ENCODE results near the gene KRT82.
"Not testable (repeated sequence)": the region's sequence is repeated elsewhere in the genome, so short reads cannot be mapped to it uniquely, and the experiment has no call there.

The KRT82 gene

DNA sequence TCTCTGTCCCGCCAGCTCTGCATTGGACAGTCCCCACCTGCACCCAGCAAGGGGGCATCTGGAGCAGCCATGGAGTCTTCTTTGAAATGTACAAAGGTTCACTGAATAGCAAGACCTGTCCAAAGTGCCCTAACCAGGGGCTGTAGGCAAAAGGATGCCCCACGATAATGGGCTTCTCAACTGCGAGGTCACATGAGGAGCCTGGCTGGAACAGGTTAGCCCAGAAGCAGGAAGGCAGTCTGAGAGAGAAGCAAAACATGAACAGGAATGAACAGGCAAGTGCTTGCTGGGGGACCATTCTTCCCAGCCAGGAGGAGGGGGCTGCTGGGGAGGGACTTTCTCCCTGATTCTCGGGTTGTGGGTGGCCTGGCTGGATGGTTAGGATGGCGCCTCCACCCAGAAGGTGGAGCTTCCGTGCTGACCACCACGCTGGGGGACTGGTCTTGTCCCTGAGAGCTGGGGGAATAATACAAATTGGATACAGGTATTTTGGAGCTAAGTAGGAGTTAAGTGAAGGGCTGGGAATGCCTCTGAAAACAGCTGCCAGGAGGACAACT is 46.0 kb downstream of the KRT82 start:
- DNase-seq (ENCODE audit: low read depth): no peak

DNA sequence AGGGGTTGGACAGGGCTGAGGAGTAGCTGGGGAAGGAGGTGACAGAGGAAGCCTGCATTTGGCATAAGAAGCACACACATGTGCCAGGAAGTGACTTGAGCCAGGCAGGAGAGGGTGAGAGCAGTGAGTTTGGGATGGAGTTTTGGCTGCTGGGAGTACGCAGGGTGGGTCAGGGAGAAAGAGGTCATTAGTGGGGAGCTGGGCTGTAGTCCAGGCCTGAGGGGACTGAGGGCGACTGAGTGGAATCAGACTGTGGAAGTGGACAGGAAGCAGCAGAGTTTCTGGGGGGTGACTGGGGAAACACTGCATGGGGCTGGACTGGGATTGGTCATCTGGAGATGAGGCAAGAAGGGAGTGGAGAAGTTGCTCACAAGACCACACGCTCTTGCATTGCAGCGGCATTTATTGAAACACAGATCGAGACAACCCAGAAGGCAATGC is 46.5 kb downstream of the KRT82 start:
- DNase-seq (ENCODE audit: low read depth): no peak

DNA sequence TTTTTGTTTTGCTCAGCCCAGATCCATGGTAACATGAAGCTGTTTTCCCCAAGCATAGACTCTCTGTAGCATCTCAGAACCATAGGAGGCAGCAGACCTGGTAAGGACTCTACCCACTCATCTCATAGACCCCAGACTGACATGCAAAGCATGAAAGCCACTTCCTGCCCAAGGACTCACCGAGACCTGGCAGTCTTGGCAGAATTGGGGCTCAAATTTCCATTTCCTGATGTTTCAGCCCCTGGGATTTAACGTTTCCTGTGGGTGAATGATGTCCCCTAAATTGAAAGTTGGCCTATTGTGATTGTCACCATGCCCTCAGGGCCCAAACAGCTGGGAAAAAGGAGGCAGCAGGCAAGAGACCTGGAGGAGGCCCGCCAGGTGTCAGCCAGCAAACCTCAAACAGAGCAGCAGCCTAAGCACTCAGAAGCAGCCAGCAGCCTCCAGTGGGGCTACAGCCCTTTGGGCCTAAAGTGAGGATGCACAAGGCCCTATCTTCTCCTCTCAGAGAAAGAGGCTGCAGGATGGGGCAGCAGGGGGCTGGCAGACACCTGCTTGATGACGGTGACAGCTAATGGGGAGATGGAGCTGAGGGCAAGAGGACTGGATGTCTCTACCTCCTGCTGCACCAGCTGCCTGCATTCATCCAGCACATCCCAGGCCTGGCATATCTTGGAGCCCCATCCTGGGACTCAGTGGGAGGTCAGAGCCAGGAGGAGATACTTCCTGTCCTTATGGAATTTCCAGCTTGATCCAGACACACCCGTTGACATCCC is 47.4 kb downstream of the KRT82 start:
- DNase-seq (ENCODE audit: low read depth): no peak

DNA sequence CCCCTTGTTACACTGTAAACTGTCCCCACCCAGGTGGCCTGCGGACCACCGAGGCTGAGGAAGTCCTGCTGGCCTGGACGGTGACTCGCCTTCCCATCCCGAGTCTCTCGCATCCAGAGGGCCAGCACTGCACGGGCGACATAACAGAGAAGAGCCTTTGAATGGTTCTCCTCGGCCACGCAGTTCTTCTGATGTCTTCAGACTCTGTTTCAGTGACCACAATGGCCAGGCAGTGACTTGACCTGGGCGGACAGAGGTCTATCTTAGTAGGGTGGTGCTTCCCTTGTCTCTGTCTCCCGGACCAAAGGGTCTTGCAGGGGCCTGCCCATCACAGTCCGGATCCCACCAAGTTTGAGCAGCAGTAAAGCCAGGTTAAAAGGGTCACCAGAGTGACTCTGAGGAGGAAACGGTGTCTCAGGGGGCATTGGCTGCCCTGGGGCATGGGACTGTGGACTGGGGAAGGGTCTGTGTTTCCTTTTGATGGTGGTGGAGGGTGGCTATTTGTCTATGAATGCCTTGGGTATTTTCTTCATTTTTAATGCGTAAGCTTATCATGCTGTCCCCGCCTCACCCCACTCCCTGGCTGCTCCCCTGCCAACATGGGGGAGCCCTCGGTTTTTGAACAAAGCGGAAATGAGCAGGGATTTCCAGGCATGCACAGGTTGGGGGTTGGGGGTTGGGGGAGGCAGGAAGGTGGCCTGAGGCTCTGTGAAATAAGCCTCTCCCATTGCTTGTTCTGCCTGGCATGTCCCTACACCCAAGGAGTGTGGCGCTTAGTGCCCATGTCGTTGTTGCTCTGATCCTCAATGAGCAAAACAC is 49.2 kb downstream of the KRT82 start:
- no peak for DNase-seq (ENCODE audit: low read depth)

DNA sequence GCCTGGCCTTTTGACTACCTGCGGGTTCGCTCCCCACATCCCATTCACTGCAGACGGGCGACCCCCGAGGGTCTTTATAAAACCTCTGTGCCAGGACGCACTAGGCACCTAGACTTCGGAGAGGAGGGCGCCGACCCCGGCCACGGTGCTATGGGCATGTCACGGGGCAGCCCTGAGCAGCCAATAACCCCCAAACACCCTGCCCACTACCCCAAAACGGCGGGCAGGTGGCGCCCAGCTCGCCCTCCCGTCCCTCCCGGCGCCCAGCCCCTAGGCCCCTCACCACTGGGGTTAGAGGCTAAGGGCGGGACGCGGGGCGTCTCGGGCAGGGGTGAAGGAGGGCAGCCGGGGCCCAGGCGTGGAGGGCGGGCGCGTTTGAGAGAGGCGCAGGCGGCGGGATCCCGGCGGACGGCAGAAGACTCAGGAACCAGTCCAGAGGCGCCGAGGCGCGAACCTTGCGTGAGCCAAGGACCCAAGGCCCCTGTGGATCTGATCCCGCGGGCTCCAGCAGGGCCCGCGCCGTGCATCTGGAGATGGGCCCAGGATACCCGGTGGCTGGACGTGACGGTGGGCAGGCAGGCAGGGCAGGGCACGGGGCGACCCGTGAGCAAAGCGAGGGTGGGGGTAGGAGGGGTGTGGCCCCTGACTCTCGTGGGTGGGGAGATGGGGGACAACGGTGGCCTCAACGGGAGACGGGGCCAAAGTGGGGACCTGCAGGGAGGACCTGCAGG is 49.9 kb downstream of the KRT82 start:
- DNase-seq (ENCODE audit: low read depth): no peak

DNA sequence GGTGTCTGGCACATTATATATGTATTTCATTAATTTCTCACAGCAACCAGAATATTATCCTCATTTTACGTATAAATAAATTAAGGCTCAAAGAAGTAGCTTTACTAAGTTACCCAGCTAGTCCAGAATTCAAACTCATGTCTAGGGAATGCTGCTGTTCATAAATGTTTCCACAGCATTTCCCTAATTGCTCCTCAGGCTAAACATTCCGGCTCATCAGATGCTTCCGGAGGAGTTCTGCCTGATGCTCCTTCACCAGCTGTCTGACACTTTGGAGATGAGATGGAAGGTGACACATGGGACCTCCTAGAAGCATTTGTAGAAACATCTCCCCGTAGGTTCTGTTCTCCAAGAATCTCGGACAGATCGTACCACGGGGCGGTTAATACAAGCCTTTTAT is 51.0 kb downstream of the KRT82 start:
- DNase-seq (ENCODE audit: low read depth): no peak

DNA sequence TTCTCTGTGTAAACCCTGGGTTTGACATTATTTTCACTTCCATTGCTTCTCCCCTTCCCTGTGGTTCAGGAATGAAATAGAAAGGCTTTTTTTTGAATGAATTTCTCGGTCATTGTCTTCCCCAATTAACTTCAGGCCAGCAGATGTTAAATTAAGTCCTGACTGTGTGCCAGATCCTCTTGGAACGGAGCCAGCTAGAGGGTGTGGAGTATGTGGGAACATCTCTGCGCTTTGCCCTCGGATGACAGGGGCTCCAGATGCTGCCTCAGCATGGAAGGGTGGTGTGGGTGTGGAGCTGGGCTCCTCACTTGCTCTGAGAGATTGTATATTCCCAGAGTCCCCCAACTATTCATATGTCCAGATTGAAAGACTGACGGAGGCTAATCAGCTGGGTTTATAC is 51.9 kb downstream of the KRT82 start:
- DNase-seq (ENCODE audit: low read depth): no peak

DNA sequence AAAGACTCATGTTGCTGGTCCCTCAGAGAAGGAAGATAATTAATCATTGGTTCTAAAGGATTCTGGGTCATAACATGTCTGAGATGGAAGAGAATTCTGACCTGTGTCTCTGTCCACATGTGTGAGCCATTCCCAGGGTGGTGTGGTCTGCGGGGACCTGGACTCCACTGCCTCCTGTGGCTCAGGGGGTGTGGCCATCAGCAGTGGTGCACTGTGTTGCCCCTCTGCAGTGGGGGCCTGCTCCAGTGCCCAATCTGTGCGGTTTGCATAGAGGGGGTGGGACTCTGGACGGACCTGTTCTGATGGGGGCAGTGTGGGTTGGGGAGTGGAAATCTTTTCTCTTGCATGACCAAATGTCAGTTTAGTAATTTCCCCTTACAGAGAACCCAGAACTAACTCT is 52.4 kb downstream of the KRT82 start:
- no peak for DNase-seq (ENCODE audit: low read depth)

DNA sequence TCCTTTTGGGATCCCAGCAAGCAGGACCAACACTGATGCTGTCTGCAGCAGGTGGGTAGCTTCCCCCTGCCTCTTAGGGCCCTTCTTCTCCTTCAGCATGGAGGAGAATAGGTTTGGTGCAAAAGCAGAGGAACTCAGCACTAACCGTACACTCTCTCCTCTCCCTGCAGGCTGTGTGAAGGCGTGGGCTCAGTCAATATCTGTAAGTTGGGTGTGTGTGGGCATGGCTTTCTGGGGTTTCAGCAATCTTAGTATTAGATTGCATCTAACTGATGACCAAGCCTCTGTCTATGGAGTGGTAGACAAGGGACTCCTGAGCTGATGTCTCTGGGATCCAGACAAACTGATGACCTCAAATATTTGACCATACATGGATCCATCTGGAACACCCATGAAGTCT is 53.2 kb downstream of the KRT82 start:
- no peak for DNase-seq (ENCODE audit: low read depth)

DNA sequence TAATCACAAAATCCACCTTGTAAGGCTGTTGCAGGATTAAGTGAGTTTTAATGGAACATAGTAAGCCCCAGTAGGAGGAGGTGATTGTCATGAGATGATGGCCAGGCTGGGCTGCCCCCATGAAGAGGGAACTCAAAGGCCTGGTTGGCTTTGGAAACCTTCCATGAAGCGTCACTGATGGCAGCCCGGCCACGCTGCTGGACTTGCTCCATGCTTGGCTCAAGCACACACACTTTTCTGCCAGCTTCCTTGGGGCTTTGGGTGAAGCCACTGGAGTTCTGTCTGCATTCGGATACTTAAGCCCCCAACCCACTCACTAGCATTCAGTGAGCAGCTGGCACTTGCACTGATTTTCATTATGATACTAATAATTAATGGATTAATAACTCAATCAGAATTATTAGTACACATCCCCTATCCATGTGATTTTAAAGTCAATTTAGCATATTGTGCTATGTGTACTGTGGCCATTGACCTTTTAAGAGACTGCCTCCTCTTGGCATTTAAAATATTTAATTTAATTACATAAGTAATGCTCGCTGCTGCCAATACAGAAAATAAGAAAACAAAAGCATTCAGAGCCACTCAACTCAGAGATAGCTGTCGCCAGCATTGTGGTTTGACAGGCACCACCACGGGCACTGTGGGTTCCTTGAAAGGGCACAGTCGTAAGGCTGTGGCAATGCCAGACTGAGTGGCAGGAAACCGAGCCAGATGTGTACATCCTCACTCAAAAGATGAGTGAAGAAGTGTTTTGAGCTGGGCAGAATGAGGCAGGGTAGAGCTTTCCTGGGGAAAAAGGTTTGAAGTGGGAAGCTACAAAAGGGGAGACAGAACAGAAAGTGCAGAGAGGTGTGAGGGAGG is 54.7 kb downstream of the KRT82 start:
- no peak for DNase-seq (ENCODE audit: low read depth)

DNA sequence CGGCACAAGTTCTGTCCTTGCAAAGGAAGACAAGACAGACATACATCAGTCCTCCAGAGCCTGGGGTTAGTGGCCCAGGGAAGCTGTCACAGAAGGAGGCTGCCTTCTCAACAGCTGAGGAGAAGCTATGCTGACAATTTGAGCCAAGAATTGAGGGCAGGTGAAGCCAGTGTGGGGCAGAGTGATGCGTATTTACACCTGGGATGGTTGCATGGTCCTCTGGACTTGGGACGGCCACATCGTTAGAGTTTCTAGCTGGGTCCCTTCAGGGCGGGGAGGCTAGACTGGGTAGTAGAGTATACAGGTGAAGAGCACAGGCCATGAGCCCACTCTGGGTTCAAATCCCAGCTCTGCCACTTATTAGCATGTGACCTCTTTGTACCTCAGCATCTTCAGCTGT is 55.3 kb downstream of the KRT82 start:
- DNase-seq (ENCODE audit: low read depth): no peak

DNA sequence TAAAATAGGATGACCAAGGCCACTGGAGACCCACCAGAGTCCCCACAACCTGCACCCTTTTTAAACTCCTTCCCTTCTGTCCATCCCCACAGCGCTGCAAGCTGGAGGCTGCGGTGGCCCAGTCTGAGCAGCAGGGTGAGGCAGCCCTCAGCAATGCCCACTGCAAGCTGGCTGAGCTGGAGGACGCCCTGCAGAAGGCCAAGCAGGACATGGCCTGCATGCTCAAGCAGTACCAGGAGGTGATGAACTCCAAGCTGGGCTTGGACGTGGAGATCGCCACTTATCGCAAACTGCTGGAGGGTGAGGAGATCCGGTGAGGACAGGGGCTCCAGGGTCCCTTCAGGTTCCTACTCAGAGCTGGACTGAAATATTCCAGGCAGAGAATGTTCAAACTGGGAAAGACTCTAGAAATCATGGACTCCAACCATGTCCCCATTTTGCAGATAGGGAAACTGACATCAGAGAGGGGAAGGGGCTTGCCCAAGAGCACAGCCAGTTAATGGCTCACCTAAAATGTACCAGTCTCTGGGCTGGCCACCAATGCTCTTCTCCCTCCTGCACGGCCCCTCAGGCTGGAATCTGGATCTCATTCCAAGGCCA is 56.0 kb downstream of the KRT82 start:
- DNase-seq (ENCODE audit: low read depth): no peak

DNA sequence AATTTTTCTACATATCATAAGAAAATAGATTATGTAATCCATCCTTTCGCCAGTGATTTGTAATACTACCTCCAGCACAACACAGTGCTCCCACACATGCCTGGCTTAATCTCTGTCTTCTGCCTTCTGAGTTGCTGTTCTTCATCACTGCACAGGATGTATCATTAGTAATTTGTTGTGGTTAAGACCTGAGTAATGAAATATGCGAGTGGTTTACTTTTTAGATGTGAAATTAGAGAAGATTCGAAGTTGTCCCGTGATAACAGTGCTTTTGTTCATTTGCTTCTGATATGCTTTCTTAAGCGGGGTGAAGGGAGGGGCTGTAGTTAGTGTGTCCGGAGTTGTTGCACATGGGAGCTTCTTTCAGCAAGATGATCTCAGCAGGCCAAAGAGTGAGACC is 56.9 kb downstream of the KRT82 start:
- no peak for DNase-seq (ENCODE audit: low read depth)

DNA sequence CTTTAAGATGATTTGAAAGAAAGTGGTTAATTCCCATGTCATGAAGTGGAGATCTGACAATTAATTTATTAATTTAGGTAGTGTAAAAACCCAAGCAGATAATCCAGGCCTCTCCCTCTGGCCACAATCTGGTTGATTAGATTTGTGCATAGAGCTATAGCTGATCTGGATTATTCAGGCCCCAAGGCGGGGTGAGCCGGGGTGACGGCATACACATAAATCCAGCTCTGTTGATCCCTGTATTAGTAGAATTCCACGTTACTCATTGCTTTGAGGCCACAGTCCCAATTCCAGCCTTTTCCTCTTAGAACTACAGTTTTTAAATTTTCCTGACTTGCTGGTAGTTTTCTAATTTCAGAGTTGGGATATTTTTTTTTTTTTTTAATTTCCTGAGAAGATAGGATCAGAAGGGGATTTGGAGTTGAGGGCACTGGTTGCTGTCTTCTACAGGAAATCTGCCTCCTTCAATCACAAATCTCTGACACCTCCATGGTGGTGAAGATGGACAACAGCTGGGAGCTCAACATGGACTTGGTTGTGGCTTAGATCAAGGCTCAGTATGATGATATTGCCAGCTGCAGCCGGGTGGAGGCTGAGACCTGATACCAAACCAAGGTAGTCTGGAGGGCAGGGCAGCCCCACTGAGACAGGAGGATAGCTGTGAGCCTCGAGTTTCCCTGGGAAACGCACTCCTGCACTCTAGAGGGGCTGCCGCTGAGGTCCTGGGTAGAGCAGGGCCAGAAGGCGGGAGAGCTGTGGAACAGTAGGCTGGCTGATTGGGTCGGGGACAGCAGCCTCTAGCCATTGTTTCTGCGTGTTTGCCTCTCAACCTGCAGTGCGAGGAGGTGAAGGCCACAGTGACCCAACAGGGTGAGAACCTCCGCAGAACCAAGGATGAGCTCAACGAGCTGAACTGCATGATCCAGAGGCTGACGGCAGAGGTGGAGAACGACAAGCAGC is 58.3 kb downstream of the KRT82 start:
- no peak for DNase-seq (ENCODE audit: low read depth)

DNA sequence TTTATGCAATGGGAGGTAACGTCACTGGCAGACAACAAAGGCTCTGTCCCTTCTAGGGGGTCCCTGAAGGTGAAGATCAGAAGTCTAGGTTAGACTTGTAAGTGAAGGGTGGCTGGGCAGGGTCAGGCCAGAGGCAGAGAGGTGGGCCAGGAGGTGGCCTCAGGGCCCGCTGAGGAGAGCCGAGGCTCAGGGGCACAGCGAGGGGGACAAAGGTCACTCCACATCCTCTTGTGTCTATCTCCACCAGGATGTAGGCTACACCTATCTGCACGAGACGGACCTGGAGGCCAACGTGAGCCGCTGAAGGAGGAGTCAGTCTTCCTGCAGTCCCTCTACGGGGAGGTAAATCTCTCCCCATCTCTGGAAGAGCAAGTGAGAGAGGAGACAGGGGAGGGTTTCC is 59.1 kb downstream of the KRT82 start:
- DNase-seq (ENCODE audit: low read depth): no peak

DNA sequence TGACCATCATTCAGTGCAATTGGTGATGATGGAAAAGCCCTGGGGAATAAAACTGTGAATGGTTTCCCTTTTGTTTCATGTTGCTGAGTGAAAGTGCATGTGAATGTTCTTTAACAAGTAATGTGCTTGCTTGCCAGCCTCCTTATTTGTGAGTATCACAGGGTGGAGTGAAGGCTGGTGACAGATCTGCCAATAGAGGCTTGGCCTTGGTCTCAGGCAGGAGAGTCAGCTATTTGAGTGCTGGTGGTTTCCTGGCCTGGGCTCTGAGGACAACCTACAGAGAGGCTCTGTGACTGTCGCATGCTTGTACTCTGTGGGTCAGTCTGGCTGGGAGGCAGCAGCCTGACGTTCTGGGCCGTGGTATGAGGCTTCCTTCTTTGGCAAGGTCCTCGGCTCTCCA is 59.5 kb downstream of the KRT82 start:
- no peak for DNase-seq (ENCODE audit: low read depth)

DNA sequence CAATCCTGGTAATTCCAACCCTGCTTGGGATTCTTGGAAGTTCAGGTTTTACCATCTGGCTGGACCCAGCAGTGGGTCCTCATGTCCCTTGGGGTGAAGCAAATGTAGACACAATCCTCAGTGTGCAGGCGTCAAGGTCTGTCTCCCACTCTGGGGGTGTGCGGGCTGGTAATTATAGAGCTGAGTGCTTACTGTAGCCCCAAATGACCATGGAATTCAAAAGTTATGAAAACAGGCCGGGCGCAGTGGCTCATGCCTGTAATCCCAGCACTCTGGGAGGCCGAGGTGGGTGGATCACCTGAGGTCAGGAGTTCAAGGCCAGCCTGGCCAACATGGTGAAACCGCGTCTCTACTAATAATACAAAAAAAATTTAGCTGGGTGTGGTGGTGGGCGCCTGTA is 61.1 kb downstream of the KRT82 start:
- not testable (repeated sequence) for DNase-seq (ENCODE audit: low read depth)

DNA sequence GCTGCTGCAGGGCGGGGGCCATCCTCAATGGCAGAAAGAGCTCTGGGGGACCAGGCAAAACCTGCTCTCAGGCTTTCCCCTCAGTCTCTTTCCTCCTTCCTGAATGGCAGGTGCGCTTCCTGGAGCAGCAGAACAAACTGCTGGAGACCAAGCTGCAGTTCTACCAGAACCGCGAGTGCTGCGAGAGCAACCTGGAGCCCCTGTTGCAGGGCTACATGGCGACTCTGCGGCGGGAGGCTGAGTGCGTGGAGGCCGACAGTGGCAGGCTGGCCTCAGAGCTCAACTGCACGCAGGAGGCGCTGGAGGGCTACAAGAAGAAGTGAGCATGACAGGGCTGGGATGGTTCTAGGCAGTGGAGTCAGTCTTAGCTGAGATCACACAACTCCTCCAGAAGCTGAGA is 62.0 kb downstream of the KRT82 start:
- no peak for DNase-seq (ENCODE audit: low read depth)
